Fibroblast of lung (primary cell): ENCODE results near the gene NPM1.

Experiments
- CTCF ChIP-seq, 2 donors: IDR thresholded peaks in 1 of 2; conservative IDR thresholded peaks in 1 of 2; 1 replicate in 1 of 2; 2 replicates in 1 of 2; pipeline ENCODE4 v1.5.1; 2011 to 2012; ENCODE audit warnings: low read length in 2 of 2, control low read depth in 1 of 2, inconsistent platforms in 1 of 2, low read depth in 1 of 2, mild to moderate bottlenecking in 1 of 2
- EZH2 ChIP-seq: IDR thresholded peaks from 2 replicates; pipeline ENCODE4 v1.5.1; 2012; ENCODE audit warnings: low read length, control low read depth, mild to moderate bottlenecking; ENCODE audit errors: missing control alignments

GRCh38 chr5:171395042-171395441, 7.4 kb downstream of the NPM1 start:
- no peak for TF ChIP-seq EZH2
- no peak for TF ChIP-seq CTCF (conservative IDR thresholded peaks at IDR 0.05 in 1 of 2, IDR thresholded peaks at IDR 0.05 in 1 of 2; ENCODE audit: low read depth in 1 of 2, low read length in 2 of 2)
